K562 (cell line): Measurements from ENCODE around the gene NADK. TPM values are rescaled to one million over a fixed set of nuclear protein-coding genes. Genes with fewer than 3 reads are reported as not detected.
A peak's percentile ranks its signal among the peaks of the same experiment; 100 is the strongest.

Experiments
- FOSL1 ChIP-seq: fragments of 200-800 bp; sonication (Bioruptor generic); conservative IDR thresholded peaks from 2 replicates; pipeline ENCODE4 v1.6.1; 2016; ENCODE audit warnings: missing genetic modification characterization, missing compliant biosample characterization
- GMEB1 ChIP-seq: fragments of 250-450 bp; sonication (Bioruptor Pico); IDR thresholded peaks from 2 replicates; pipeline ENCODE4 v1.4.0; 2020; ENCODE audit warnings: mild to moderate bottlenecking
- HDAC1 ChIP-seq, 2 experiments: fragments of 450-650 bp; IDR thresholded peaks; 2 replicates each; pipeline ENCODE4 v1.6.1; 2016 to 2017; ENCODE audit warnings: inconsistent platforms in 1 of 2, mild to moderate bottlenecking in 1 of 2, moderate library complexity in 1 of 2
- KLF1 ChIP-seq: fragments of 450-650 bp; IDR thresholded peaks from 2 replicates; pipeline ENCODE4 v1.6.1; 2016; ENCODE audit warnings: missing genetic modification characterization, missing compliant biosample characterization
- MAFG ChIP-seq: fragments of 450-650 bp; conservative IDR thresholded peaks from 2 replicates; pipeline ENCODE4 v1.6.1; 2016; ENCODE audit warnings: missing genetic modification characterization, missing compliant biosample characterization
- MTA2 ChIP-seq: fragments of 450-650 bp; IDR thresholded peaks from 2 replicates; pipeline ENCODE4 v1.6.1; 2016; ENCODE audit warnings: low read depth
- POLR2AphosphoS2 ChIP-seq: IDR thresholded peaks from 2 replicates; pipeline ENCODE4 v1.6.1; 2012; ENCODE audit warnings: low read length, improper control_type of control experiment
- REST ChIP-seq, 2 experiments: fragments of 450-650 bp; formaldehyde crosslinking in 1 of 2; IDR thresholded peaks; 2 replicates each; pipeline versions ENCODE4 v1.4.0 to v1.6.1; 2014 to 2020; ENCODE audit warnings: mild to moderate bottlenecking in 2 of 2, borderline replicate concordance in 1 of 2, low read depth in 1 of 2
- SIX5 ChIP-seq, 2 experiments: IDR thresholded peaks; 2 replicates each; pipeline ENCODE4 v1.6.1; 2011; ENCODE audit warnings: low read length in 2 of 2, borderline replicate concordance in 1 of 2, low read depth in 1 of 2, mild to moderate bottlenecking in 1 of 2, moderate library complexity in 1 of 2; ENCODE audit not compliant: insufficient read depth in 1 of 2
- SPI1 ChIP-seq: IDR thresholded peaks from 2 replicates; pipeline ENCODE4 v1.6.1; 2011; ENCODE audit warnings: low read depth, low read length, control low read depth, borderline replicate concordance
- ZBTB11 ChIP-seq, 3 experiments: fragments of 200-800 bp in 1 of 3; fragments of 250-450 bp in 1 of 3; fragments of 450-650 bp in 1 of 3; sonication (Bioruptor Pico) in 1 of 3; sonication (Bioruptor generic) in 1 of 3; formaldehyde crosslinking in 1 of 3; IDR thresholded peaks; 2 replicates each; pipeline versions ENCODE4 v1.6.1 to v1.8.0; 2016 to 2022; ENCODE audit warnings: mild to moderate bottlenecking in 2 of 3, missing genetic modification characterization in 2 of 3, missing compliant biosample characterization in 1 of 3, moderate library complexity in 1 of 3
- ZNF324 ChIP-seq: fragments of 250-450 bp; sonication (Bioruptor Pico); IDR thresholded peaks from 2 replicates; pipeline ENCODE4 v1.4.0; 2020; ENCODE audit warnings: mild to moderate bottlenecking
- polyA plus RNA-seq, 8 experiments: library from polyadenylated mRNA; depleted of rRNA in 4 of 8; stranded (reverse) in 5 of 8; unstranded in 3 of 8; fragments of >200 nt; fragmentation: Nextera tagmentation in 2 of 8; fragmentation: Illumina TruSeq in 1 of 8; extraction: Ambion mirVana in 2 of 8; extraction: Trizol in 1 of 8; gene quantifications; 2 replicates each; pipeline versions ENCODE4 v1.2.1 to v1.2.3, GENCODE V29; 2011 to 2014; ENCODE audit warnings: inconsistent platforms in 1 of 8, missing spikeins in 1 of 8
- total RNA-seq, 7 experiments: library from RNA; depleted of rRNA in 6 of 7; stranded (reverse); fragments of >200 nt in 6 of 7; fragmentation: Illumina TruSeq in 2 of 7; extraction: Trizol in 2 of 7; gene quantifications; 2 replicates each; pipeline versions ENCODE4 v1.2.1 to v1.2.3, GENCODE V29; 2011 to 2021; ENCODE audit warnings: low replicate concordance in 1 of 7

NADK gene
- total and polyA plus RNA-seq, 9 of the 15 experiments (the other 6 are each of a cell fraction or from before 2014, with no cell fraction given) = 1.5 to 135 (median 75.1) TPM

- TF ChIP-seq REST (IDR thresholded peaks at IDR 0.05; ENCODE audit: borderline replicate concordance) (peak; percentile 15; the same call in 1 of the 2 replicates), REST (CRISPR knock-in tag; IDR thresholded peaks at IDR 0.05; ENCODE audit: low read depth) (peak; percentile 85), ZBTB11 (CRISPR knock-in tag; IDR thresholded peaks at IDR 0.05) (peak in 2 of 3 experiments; percentile 73 to 93; a peak in 3 of 6 replicates), HDAC1 (IDR thresholded peaks at IDR 0.05) (peak in 1 of 2 experiments; percentile 92; a peak in 2 of 4 replicates), ZNF324 (CRISPR knock-in tag) (0 out of 2 replicates have a peak, but pooled peaks have one; percentile 29), FOSL1 (tag) (peak; percentile 54), SIX5 (IDR thresholded peaks at IDR 0.05; ENCODE audit: borderline replicate concordance in 1 of 2, insufficient read depth in 1 of 2, low read depth in 1 of 2, low read length in 2 of 2) (peak; percentile 40 to 44; a peak in 2 of 4 replicates), MAFG (tag) (peak; percentile 46; the same call in 1 of the 2 replicates), GMEB1 (CRISPR knock-in tag) (peak; percentile 60), KLF1 (tag) (peak; percentile 83), SPI1 (peak; percentile 79), MTA2 (0 out of 2 replicates have a peak, but pooled peaks have one; percentile 11), POLR2AphosphoS2 (peak; percentile 89)
Measured at GRCh38 chr1:1724035-1724864, 54.0 kb downstream of the NADK start, which contains the start of gene CDK11A (continued).
